Panc1 (cell line): ENCODE measurements around the gene PLEKHM2.

Experiments used
- POLR2AphosphoS5 ChIP-seq: IDR thresholded peaks from 2 replicates; pipeline ENCODE4 v1.6.1; 2012; ENCODE audit warnings: mild to moderate bottlenecking, low read depth, low read length, moderate library complexity
- REST ChIP-seq, 2 experiments: IDR thresholded peaks; 2 replicates each; pipeline ENCODE4 v1.6.1; 2011 to 2012; ENCODE audit warnings: low read depth in 2 of 2, control low read depth in 1 of 2, low read length in 1 of 2, mild to moderate bottlenecking in 1 of 2, moderate library complexity in 1 of 2; ENCODE audit not compliant: insufficient read depth in 1 of 2
- SIN3A ChIP-seq: IDR thresholded peaks from 2 replicates; pipeline ENCODE4 v1.6.1; 2012; ENCODE audit warnings: low read depth, mild to moderate bottlenecking, low read length, moderate library complexity, borderline replicate concordance; ENCODE audit not compliant: insufficient read depth
- TF ChIP-seq, protein P1 (sequence below): fragments of 450-650 bp; IDR thresholded peaks from 2 replicates; pipeline ENCODE4 v1.5.1; 2017; ENCODE audit warnings: mild to moderate bottlenecking

DNA sequence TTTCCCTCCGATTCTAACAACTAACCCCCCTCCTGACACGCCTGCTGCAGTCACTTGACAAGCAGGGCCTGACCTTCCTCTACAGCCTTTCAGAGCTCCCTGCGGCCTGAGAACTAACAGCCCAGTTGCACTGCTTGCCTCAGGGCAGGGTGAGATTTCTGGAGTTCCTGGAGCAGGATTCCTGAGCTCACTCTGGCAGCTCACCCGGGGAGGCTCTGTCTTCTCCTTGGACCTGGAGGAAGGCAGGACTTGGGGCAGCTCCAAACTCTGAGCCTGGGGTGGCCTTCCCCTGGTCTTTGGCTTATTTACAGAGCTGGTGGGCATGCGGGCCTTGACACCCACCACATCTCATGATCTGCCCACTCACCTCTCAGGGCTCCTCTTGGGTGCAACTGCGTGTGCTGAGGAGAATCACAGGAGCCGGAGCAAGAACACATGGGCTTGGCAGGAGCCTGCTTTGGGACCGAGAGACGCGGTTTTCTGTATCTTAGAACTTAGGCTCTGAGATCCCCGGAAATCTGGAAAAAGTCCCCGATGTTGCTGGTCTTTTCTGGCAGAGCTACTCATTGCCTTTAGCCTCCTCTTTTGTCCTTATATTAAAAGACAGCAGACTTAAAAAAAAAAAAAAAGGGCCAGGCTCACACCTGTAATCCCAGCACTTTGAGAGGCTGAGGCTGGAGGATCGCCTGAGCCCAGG lies 38.9 kb downstream of the PLEKHM2 start:
- TF ChIP-seq, protein P1, sequence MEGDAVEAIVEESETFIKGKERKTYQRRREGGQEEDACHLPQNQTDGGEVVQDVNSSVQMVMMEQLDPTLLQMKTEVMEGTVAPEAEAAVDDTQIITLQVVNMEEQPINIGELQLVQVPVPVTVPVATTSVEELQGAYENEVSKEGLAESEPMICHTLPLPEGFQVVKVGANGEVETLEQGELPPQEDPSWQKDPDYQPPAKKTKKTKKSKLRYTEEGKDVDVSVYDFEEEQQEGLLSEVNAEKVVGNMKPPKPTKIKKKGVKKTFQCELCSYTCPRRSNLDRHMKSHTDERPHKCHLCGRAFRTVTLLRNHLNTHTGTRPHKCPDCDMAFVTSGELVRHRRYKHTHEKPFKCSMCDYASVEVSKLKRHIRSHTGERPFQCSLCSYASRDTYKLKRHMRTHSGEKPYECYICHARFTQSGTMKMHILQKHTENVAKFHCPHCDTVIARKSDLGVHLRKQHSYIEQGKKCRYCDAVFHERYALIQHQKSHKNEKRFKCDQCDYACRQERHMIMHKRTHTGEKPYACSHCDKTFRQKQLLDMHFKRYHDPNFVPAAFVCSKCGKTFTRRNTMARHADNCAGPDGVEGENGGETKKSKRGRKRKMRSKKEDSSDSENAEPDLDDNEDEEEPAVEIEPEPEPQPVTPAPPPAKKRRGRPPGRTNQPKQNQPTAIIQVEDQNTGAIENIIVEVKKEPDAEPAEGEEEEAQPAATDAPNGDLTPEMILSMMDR = no peak
- TF ChIP-seq POLR2AphosphoS5 (no peak), REST (IDR thresholded peaks at IDR 0.05; ENCODE audit: insufficient read depth in 1 of 2, low read depth in 2 of 2, low read length in 1 of 2) (no peak), SIN3A (no peak)
